ENCODE data around the gene PSIP1.

PSIP1 gene

GRCh38 chr9:15522130-15522755 is 11.5 kb upstream of the PSIP1 start:
- intact Hi-C loops (cut with micrococcal nuclease), result no loop called here
- Mint-ChIP-seq H3K4me3 (no peak overlapping the region), H3K36me3 (ENCODE audit: low read depth) (no peaks in the 10 kb centered on the region), H3K27ac (no peak overlapping the region), H3K4me1 (ENCODE audit: low read depth) (no peaks in the 10 kb centered on the region), H3K27me3 (peaks cover 2% of the 10 kb centered on the region), H3K9me3 (no peaks in the 10 kb centered on the region)

- H3K4me1 Mint-ChIP-seq (ENCODE audit: low read depth), result no peaks in the 10 kb centered on the region
- H3K36me3 Mint-ChIP-seq (ENCODE audit: low read depth), result no peaks in the 10 kb centered on the region
- H3K4me3 Mint-ChIP-seq, result no peak overlapping the region
- intact Hi-C loops (cut with micrococcal nuclease), result no loop called here
- H3K9me3 Mint-ChIP-seq, result no peaks in the 10 kb centered on the region
- peaks cover 2% of the 10 kb centered on the region for H3K27me3 Mint-ChIP-seq
- no peak overlapping the region for H3K27ac Mint-ChIP-seq
Observed at GRCh38 chr9:15521254-15521653, 10.5 kb upstream of the PSIP1 start.

- Mint-ChIP-seq H3K27me3 (peaks cover 2% of the 10 kb centered on the region), H3K4me1 (ENCODE audit: low read depth) (no peaks in the 10 kb centered on the region), H3K27ac (no peak overlapping the region), H3K4me3 (no peak overlapping the region), H3K9me3 (no peaks in the 10 kb centered on the region), H3K36me3 (ENCODE audit: low read depth) (no peaks in the 10 kb centered on the region)
- intact Hi-C loops (cut with micrococcal nuclease), result no loop called here
Observed at GRCh38 chr9:15519831-15520230, 9.1 kb upstream of the PSIP1 start.

- Mint-ChIP-seq H3K36me3 (ENCODE audit: low read depth) (peaks cover 19% of the 10 kb centered on the region), H3K27me3 (no peaks in the 10 kb centered on the region), H3K4me3 (no peak overlapping the region), H3K27ac (no peak overlapping the region), H3K9me3 (no peaks in the 10 kb centered on the region), H3K4me1 (ENCODE audit: low read depth) (peaks cover 43% of the 10 kb centered on the region)
- intact Hi-C loops (cut with micrococcal nuclease), result loop anchor here (5.0 kb wide), 1 partner anchor 206 kb away; the partner anchor contains the start of gene TTC39B
Observed at GRCh38 chr9:15513335-15513734, 2.6 kb upstream of the PSIP1 start.

- peaks cover 23% of the 10 kb centered on the region for H3K36me3 Mint-ChIP-seq (ENCODE audit: low read depth)
- intact Hi-C loops (cut with micrococcal nuclease), result loop anchor here (5.0 kb wide), 1 partner anchor 206 kb away; the partner anchor contains the start of gene TTC39B
- no peaks in the 10 kb centered on the region for H3K27me3 Mint-ChIP-seq
- no peaks in the 10 kb centered on the region for H3K9me3 Mint-ChIP-seq
- no peak overlapping the region for H3K4me3 Mint-ChIP-seq
- no peak overlapping the region for H3K27ac Mint-ChIP-seq
- peaks cover 47% of the 10 kb centered on the region for H3K4me1 Mint-ChIP-seq (ENCODE audit: low read depth)
Observed at GRCh38 chr9:15512889-15513288, 2.1 kb upstream of the PSIP1 start.

GRCh38 chr9:15512204-15512603 is 1.4 kb upstream of the PSIP1 start:
- Mint-ChIP-seq H3K27ac (no peak overlapping the region), H3K27me3 (no peaks in the 10 kb centered on the region), H3K36me3 (ENCODE audit: low read depth) (peaks cover 23% of the 10 kb centered on the region), H3K4me1 (ENCODE audit: low read depth) (peaks cover 47% of the 10 kb centered on the region), H3K4me3 (no peak overlapping the region), H3K9me3 (no peaks in the 10 kb centered on the region)
- intact Hi-C loops (cut with micrococcal nuclease), result loop anchor here (5.0 kb wide), 1 partner anchor 205 kb away; the partner anchor contains the start of gene TTC39B

GRCh38 chr9:15509931-15510788 is 610 bp downstream of the PSIP1 start:
- H3K4me1 Mint-ChIP-seq (ENCODE audit: low read depth), result peaks cover 47% of the 10 kb centered on the region
- peaks cover 38% of the 10 kb centered on the region for H3K36me3 Mint-ChIP-seq (ENCODE audit: low read depth)
- intact Hi-C loops (cut with micrococcal nuclease), result loop anchor here (5.0 kb wide), 1 partner anchor 203 kb away; the partner anchor contains the start of gene TTC39B
- H3K27ac Mint-ChIP-seq, result peak overlapping the region; percentile 99
- peak overlapping the region; percentile 92 for H3K4me3 Mint-ChIP-seq
- no peaks in the 10 kb centered on the region for H3K27me3 Mint-ChIP-seq
- H3K9me3 Mint-ChIP-seq, result no peaks in the 10 kb centered on the region

- Mint-ChIP-seq H3K9me3 (no peaks in the 10 kb centered on the region), H3K36me3 (ENCODE audit: low read depth) (peaks cover 59% of the 10 kb centered on the region), H3K4me3 (no peak overlapping the region), H3K27ac (no peak overlapping the region), H3K4me1 (ENCODE audit: low read depth) (peaks cover 22% of the 10 kb centered on the region), H3K27me3 (no peaks in the 10 kb centered on the region)
- intact Hi-C loops (cut with micrococcal nuclease), result no loop called here
Observed at GRCh38 chr9:15505921-15506320, 4.8 kb downstream of the PSIP1 start.

GRCh38 chr9:15501803-15502202 is 9.0 kb downstream of the PSIP1 start:
- intact Hi-C loops (cut with micrococcal nuclease), result no loop called here
- H3K27ac Mint-ChIP-seq, result no peak overlapping the region

GRCh38 chr9:15501179-15501578 is 9.6 kb downstream of the PSIP1 start:
- H3K36me3 Mint-ChIP-seq (ENCODE audit: low read depth), result peaks cover 57% of the 10 kb centered on the region

More at GRCh38 chr9:15501803-15502202, 9.0 kb downstream of the PSIP1 start:
- Mint-ChIP-seq H3K36me3 (ENCODE audit: low read depth) (peaks cover 63% of the 10 kb centered on the region), H3K4me3 (no peak overlapping the region), H3K9me3 (no peaks in the 10 kb centered on the region), H3K27me3 (no peaks in the 10 kb centered on the region), H3K4me1 (ENCODE audit: low read depth) (no peaks in the 10 kb centered on the region)

GRCh38 chr9:15499139-15499538 is 11.6 kb downstream of the PSIP1 start:
- H3K4me1 Mint-ChIP-seq (ENCODE audit: low read depth), result no peaks in the 10 kb centered on the region
- no peaks in the 10 kb centered on the region for H3K27me3 Mint-ChIP-seq
- no peak overlapping the region for H3K27ac Mint-ChIP-seq
- H3K4me3 Mint-ChIP-seq, result no peak overlapping the region
- peaks cover 43% of the 10 kb centered on the region for H3K36me3 Mint-ChIP-seq (ENCODE audit: low read depth)
- no peaks in the 10 kb centered on the region for H3K9me3 Mint-ChIP-seq
- intact Hi-C loops (cut with micrococcal nuclease), result loop anchor here (5.0 kb wide), 1 partner anchor 108 kb away; no protein-coding TSS in a partner anchor

More at GRCh38 chr9:15501179-15501578, 9.6 kb downstream of the PSIP1 start:
- Mint-ChIP-seq H3K27me3 (no peaks in the 10 kb centered on the region), H3K4me1 (ENCODE audit: low read depth) (no peaks in the 10 kb centered on the region), H3K4me3 (no peak overlapping the region), H3K27ac (no peak overlapping the region), H3K9me3 (no peaks in the 10 kb centered on the region)
- intact Hi-C loops (cut with micrococcal nuclease), result no loop called here

- H3K36me3 Mint-ChIP-seq (ENCODE audit: low read depth), result peaks cover 44% of the 10 kb centered on the region
- no peaks in the 10 kb centered on the region for H3K4me1 Mint-ChIP-seq (ENCODE audit: low read depth)
- no peak overlapping the region for H3K4me3 Mint-ChIP-seq
- no peaks in the 10 kb centered on the region for H3K9me3 Mint-ChIP-seq
- H3K27ac Mint-ChIP-seq, result no peak overlapping the region
- H3K27me3 Mint-ChIP-seq, result no peaks in the 10 kb centered on the region
- intact Hi-C loops (cut with micrococcal nuclease), result loop anchor here (5.0 kb wide), 1 partner anchor 109 kb away; no protein-coding TSS in a partner anchor
Observed at GRCh38 chr9:15498246-15498995, 12.3 kb downstream of the PSIP1 start.

- H3K4me1 Mint-ChIP-seq (ENCODE audit: low read depth), result no peaks in the 10 kb centered on the region
- no peak overlapping the region for H3K27ac Mint-ChIP-seq
- no peaks in the 10 kb centered on the region for H3K27me3 Mint-ChIP-seq
- intact Hi-C loops (cut with micrococcal nuclease), result no loop called here
- H3K9me3 Mint-ChIP-seq, result no peaks in the 10 kb centered on the region
- H3K4me3 Mint-ChIP-seq, result no peak overlapping the region
- peaks cover 40% of the 10 kb centered on the region for H3K36me3 Mint-ChIP-seq (ENCODE audit: low read depth)
Observed at GRCh38 chr9:15492485-15493150, 18.2 kb downstream of the PSIP1 start.

Measured in dendritic cell treated with granulocyte-macrophage colony-stimulating factor and Interleukin-4, amounts not matched to agents 40 ng/mL and 50 ng/mL, for 4 days (primary cell).